OCI-LY7 (cell line): ENCODE measurements around the gene FUZ.

ENCODE experiments used
- CTCF ChIP-seq: fragments of 200-600 bp; sonication (generic); conservative IDR thresholded peaks from 2 replicates; pipeline ENCODE4 v1.5.1; 2014; ENCODE audit warnings: mild to moderate bottlenecking, antibody characterized with exemption, low read length, moderate library complexity, mixed read lengths
- EZH2phosphoT487 ChIP-seq: fragments of 200-600 bp; sonication (generic); IDR thresholded peaks from 2 replicates; pipeline ENCODE4 v1.6.1; 2018; ENCODE audit warnings: low read depth, borderline replicate concordance, mild to moderate bottlenecking, mixed run types, antibody characterized with exemption, low read length, moderate library complexity, mixed read lengths

DNA sequence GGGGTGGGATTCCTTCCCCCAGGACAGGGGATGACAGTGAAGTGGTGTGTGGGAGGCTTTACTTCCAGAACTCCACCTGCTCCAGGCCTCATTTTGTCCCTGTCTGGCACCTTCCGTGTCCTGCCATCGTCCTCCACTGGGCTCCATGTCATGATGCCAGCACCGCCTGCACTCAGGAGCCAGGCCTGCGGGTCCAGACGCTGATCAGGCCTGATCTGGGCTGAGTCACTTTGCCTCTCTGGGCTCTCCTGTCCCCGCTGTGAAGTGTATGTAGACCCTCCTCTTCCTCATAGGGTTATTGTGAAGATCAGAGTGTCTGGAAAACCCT lies 9.6 kb downstream of the FUZ start:
- no peak for TF ChIP-seq CTCF
- TF ChIP-seq EZH2phosphoT487 = no peak
